ENCODE measurements around the gene ZBTB7A. TPM values are rescaled to one million over a fixed set of nuclear protein-coding genes. Genes with fewer than 3 reads are reported as not detected.

Gene ZBTB7A
- total RNA-seq, 1 donor from 2014 or later = 14.5 TPM

DNA sequence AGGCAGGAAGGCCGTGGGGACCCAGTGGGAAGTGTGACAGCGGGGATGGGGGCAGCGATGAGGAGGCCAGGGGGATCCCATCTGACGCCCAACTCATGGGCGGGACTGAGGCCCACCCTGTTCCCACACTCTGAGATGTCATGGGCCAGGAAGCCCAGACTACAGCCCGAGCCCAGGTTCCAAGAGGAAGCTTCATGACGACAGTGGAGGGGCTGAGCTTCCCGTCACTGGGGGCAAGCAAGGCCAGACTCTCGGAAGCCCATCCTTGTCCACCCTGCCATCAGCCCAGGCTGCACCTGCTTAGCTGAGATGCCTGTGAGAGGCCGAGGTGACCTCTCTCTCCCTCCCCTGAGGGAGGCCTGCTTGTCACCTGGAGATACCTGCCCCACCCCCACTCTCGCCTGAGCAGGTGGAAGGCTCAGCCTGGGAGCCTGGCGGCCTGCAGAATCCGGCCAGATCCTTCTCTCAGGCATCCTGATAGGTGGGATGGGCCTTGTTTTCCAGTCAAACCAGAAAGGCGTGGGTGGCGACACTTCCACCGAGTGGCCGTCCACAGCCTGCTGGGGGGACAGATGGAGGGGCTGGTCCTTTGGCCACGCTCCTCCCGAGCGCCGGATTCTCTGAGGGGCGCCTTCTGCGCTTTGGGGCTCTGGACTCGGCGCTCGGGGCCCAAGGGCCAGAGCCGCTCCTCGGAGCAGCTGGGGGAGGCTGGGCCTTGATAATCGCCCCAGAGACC, 4.8 kb downstream of the ZBTB7A start:
- DNase-seq (ENCODE audit: low spot score) = no peak
- H3K4me3 Mint-ChIP-seq (ENCODE audit: unreplicated experiment) = no peak overlapping the region
- no peaks in the 10 kb centered on the region for H3K9me3 Mint-ChIP-seq (ENCODE audit: unreplicated experiment)
- no peak overlapping the region for H3K27ac Mint-ChIP-seq (ENCODE audit: unreplicated experiment)
- peaks cover 3% of the 10 kb centered on the region for H3K4me1 Mint-ChIP-seq (ENCODE audit: unreplicated experiment)
- no peaks in the 10 kb centered on the region for H3K36me3 Mint-ChIP-seq (ENCODE audit: low read depth, unreplicated experiment)
- TF ChIP-seq, protein P1, sequence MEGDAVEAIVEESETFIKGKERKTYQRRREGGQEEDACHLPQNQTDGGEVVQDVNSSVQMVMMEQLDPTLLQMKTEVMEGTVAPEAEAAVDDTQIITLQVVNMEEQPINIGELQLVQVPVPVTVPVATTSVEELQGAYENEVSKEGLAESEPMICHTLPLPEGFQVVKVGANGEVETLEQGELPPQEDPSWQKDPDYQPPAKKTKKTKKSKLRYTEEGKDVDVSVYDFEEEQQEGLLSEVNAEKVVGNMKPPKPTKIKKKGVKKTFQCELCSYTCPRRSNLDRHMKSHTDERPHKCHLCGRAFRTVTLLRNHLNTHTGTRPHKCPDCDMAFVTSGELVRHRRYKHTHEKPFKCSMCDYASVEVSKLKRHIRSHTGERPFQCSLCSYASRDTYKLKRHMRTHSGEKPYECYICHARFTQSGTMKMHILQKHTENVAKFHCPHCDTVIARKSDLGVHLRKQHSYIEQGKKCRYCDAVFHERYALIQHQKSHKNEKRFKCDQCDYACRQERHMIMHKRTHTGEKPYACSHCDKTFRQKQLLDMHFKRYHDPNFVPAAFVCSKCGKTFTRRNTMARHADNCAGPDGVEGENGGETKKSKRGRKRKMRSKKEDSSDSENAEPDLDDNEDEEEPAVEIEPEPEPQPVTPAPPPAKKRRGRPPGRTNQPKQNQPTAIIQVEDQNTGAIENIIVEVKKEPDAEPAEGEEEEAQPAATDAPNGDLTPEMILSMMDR (IDR thresholded peaks at IDR 0.05; ENCODE audit: unreplicated experiment) = no peak
- peaks cover 1% of the 10 kb centered on the region for H3K27me3 Mint-ChIP-seq (ENCODE audit: unreplicated experiment)

DNA sequence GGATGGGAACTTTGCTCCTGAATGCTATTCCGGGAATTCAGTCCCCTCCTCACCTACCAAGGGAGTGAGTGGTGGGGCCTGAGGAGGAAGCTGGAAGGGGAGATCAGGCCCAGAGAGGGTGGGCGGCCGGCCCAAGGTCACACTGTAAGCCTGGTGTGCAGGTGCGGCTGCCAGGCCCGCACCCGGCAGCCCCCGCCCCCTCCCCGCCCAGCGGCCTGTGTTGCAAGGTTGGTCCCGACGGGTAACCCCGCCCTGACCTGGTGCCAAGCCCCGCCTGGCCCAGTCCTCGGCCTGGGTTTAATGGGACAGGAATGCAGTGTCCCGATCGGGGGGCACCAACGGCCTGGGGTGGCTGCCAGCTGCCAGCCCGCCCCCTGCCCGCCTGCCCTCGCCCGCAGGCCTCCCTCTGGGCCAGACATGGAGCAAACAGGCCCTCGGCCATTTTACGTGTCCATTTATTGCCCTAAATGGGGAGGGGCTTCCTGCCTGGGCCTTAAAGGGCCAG, 5.5 kb downstream of the ZBTB7A start:
- Mint-ChIP-seq H3K27me3 (ENCODE audit: unreplicated experiment) (peaks cover 2% of the 10 kb centered on the region), H3K9me3 (ENCODE audit: unreplicated experiment) (no peaks in the 10 kb centered on the region), H3K4me1 (ENCODE audit: unreplicated experiment) (peaks cover 3% of the 10 kb centered on the region), H3K27ac (ENCODE audit: unreplicated experiment) (no peak overlapping the region), H3K4me3 (ENCODE audit: unreplicated experiment) (no peak overlapping the region), H3K36me3 (ENCODE audit: low read depth, unreplicated experiment) (no peaks in the 10 kb centered on the region)
- TF ChIP-seq, protein P1 (IDR thresholded peaks at IDR 0.05; ENCODE audit: unreplicated experiment) = no peak
- no peak for DNase-seq (ENCODE audit: low spot score)

DNA sequence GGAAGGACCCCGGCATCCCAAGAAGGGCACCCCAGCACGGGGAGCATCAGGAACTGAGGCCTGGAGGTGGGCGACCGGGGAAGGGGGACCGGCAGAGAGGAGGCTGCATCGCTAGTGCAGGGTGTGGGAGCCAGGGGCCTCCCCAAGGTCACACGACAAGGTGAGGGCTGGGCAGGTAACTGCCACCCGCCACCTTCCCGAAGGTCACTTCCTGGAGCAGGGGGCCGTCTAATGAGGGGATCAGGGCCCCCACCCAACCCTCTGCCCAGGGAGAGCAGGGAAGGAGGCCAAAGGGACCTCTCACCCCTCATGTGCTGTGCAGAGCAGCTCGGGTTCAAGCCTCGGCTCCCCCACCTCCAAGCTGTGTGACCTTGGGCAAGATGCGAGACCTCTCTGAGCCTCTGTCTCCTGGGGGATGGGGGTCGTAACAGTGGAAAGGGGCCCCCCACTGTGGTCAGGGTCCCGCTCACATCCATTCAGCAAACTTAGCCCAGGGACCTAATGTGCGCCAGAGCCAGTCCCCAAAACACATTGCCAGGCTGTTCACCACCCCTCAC, 6.0 kb downstream of the ZBTB7A start:
- H3K27me3 Mint-ChIP-seq (ENCODE audit: unreplicated experiment) = peaks cover 7% of the 10 kb centered on the region
- peaks cover 4% of the 10 kb centered on the region for H3K36me3 Mint-ChIP-seq (ENCODE audit: low read depth, unreplicated experiment)
- DNase-seq (ENCODE audit: low spot score) = no peak
- TF ChIP-seq, protein P1 (IDR thresholded peaks at IDR 0.05; ENCODE audit: unreplicated experiment) = no peak
- H3K9me3 Mint-ChIP-seq (ENCODE audit: unreplicated experiment) = no peaks in the 10 kb centered on the region
- H3K27ac Mint-ChIP-seq (ENCODE audit: unreplicated experiment) = no peak overlapping the region
- H3K4me3 Mint-ChIP-seq (ENCODE audit: unreplicated experiment) = no peak overlapping the region
- H3K4me1 Mint-ChIP-seq (ENCODE audit: unreplicated experiment) = peaks cover 3% of the 10 kb centered on the region

DNA sequence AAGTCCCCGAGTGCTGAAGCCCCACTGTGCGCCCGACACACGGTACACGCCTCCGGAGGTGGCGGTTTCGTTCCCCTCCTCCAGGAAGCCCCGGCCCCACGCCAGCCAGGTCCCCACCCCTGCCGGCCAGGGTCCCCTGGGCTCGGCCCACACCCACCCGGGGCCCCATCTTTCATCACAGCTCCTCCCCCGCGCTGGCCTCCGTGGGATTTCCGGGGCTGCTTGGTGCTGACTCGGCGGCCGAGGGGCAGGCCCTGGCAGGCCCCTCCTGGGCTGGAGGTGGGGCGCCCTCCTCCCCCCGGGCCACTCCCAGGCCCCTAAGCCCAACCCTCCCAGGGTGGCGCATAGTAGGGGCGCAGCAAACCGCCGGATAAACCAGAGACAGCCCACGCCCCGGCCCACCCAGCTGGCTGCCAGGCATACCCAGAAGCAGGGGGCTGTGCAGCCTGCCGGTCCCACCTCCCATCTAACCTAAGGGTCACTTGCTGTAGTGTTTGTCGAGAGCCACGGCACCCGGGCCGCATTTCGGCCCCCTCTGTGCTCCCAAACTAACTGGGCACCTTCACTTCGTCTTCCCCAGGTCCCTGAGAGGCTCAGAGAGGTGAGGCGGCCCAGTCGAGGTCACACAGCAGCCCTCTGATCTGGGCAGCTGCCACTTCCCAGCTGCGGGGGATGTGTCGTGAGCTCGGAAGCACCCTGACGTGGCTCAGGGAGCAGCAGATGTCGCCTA, 6.6 kb downstream of the ZBTB7A start:
- Mint-ChIP-seq H3K4me3 (ENCODE audit: unreplicated experiment) (no peak overlapping the region), H3K36me3 (ENCODE audit: low read depth, unreplicated experiment) (peaks cover 4% of the 10 kb centered on the region), H3K9me3 (ENCODE audit: unreplicated experiment) (no peaks in the 10 kb centered on the region), H3K4me1 (ENCODE audit: unreplicated experiment) (peaks cover 3% of the 10 kb centered on the region), H3K27me3 (ENCODE audit: unreplicated experiment) (peaks cover 8% of the 10 kb centered on the region), H3K27ac (ENCODE audit: unreplicated experiment) (no peak overlapping the region)
- TF ChIP-seq, protein P1 (IDR thresholded peaks at IDR 0.05; ENCODE audit: unreplicated experiment) = no peak
- DNase-seq (ENCODE audit: low spot score) = no peak
